ENCODE results near the gene CFD. TPM values are rescaled to one million over a fixed set of nuclear protein-coding genes. Genes with fewer than 3 reads are reported as not detected.

Gene CFD
- total and polyA plus RNA-seq, 10 of the 15 experiments (the other 5 are each of a cell fraction or from before 2014, with no cell fraction given): 0.05 to 1.1 (median 0.38) TPM; not detected in 4

DNA sequence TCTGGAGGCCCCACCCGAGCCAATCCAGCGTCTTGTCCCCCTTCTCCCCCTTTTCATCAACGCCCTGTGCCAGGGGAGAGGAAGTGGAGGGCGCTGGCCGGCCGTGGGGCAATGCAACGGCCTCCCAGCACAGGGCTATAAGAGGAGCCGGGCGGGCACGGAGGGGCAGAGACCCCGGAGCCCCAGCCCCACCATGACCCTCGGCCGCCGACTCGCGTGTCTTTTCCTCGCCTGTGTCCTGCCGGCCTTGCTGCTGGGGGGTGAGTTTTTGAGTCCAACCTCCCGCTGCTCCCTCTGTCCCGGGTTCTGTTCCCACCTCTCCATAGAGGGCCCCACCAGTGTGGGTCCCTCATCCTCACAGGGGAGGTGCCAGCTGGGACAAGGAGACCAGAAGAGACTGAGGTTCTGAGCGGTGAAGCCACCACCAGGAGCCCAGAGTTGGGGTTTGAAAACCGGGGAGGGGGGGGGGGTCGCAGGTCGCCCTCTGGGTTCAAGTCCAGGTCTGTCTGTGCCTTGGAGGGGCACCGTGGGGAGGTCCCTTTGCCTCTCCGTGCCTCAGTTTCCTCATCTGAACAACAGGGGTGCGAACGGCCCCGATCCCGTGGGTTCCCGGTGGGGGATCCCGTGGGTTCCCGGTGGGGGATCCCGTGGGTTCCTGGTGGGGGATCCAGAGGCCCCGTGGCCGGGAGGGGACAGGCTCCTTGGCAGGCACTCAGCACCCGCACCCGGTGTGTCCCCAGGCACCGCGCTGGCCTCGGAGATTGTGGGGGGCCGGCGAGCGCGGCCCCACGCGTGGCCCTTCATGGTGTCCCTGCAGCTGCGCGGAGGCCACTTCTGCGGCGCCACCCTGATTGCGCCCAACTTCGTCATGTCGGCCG lies 7.1 kb upstream of the CFD start, which contains the start of gene ELANE:
Gene ELANE (plus strand): TSS at position 168 of the 878 bp plus-strand sequence. CDS start 26 bp downstream, at position 194.
- no peak within 1 kb of the TSS for H3K4me2 ChIP-seq (ENCODE audit: control insufficient read depth, insufficient read depth)
- POLR2A ChIA-PET: no interaction called here

DNA sequence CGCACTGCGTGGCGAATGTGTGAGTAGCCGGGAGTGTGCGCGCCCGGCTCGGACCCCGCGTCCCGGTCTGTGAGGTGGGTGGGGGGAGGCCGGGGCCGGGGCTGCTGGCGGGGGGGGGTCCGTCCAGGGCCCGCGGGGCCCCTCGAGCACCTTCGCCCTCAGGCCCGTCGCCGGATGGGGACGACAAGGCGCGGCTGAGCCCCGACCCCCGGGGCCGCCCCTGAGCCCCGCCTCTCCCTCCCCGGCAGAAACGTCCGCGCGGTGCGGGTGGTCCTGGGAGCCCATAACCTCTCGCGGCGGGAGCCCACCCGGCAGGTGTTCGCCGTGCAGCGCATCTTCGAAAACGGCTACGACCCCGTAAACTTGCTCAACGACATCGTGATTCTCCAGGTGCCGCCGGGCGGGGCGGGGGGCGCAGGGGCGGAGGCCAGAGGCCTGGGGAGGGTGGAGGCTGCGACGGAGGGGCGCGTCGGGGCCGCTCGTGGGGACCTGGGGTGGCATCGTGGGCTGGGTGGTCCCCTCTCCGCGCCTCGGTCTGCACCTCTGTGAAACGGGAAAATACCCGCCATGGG lies 6.4 kb upstream of the CFD start:
- CTCF ChIA-PET: no interaction called here
- Histone ChIP-seq H3K9ac (ENCODE audit: control insufficient read depth, insufficient read depth, low read length) (no peak overlapping the region), H3K4me2 (ENCODE audit: control insufficient read depth, insufficient read depth) (no peak overlapping the region), H3K79me2 (ENCODE audit: control insufficient read depth, insufficient read depth, low read length) (no peaks in the 10 kb centered on the region), H3K27ac (ENCODE audit: control insufficient read depth, insufficient read depth) (no peak overlapping the region), H3K9me3 (replicated peaks; ENCODE audit: control insufficient read depth, insufficient read depth, low read length) (no peaks in the 10 kb centered on the region), H4K20me1 (ENCODE audit: control insufficient read depth, insufficient read depth) (no peaks in the 10 kb centered on the region), H3K27me3 (replicated peaks in 1 of 2; ENCODE audit: control insufficient read depth in 2 of 2, insufficient read depth in 2 of 2, low read length in 1 of 2) (no peaks in the 10 kb centered on the region), H3K36me3 (ENCODE audit: control insufficient read depth in 2 of 2, insufficient read depth in 2 of 2, low read length in 1 of 2) (no peaks in the 10 kb centered on the region), H3K4me1 (ENCODE audit: control insufficient read depth, insufficient read depth, low read length) (no peaks in the 10 kb centered on the region), H3K4me3 (no peak overlapping the region), H2AFZ (ENCODE audit: control insufficient read depth, low read depth, low read length) (no peak overlapping the region)
- ATAC-seq: no peak
- RAD21 ChIA-PET (ENCODE audit: unreplicated experiment): no interaction called here
- no peak for FAIRE-seq
- BruUV-seq (replicated peaks): no TSS peak
- in situ Hi-C loops (cut with MboI) (no loop called here), intact Hi-C loops (cut with micrococcal nuclease; ENCODE audit: unreplicated experiment) (no loop called here)
- SMC1A ChIA-PET (ENCODE audit: uncharacterized antibody, unreplicated experiment): no interaction called here
- no peak for DNase-seq (ENCODE audit: low read depth, low spot score)
- WGBS (ENCODE audit: insufficient coverage, insufficient replicate concordance, low lambda C conversion rate, missing lambda C conversion rate): 69% methylated on average over 16 of the region's 67 CpGs
- POLR2A ChIA-PET: no interaction called here
- TF ChIP-seq PAX5 (IDR thresholded peaks at IDR 0.05; ENCODE audit: borderline replicate concordance, low read depth, low read length): no peak
- TF ChIP-seq MTA2 (IDR thresholded peaks at IDR 0.05; ENCODE audit: low read depth): no peak
- TF ChIP-seq ZZZ3 (IDR thresholded peaks at IDR 0.05; ENCODE audit: control insufficient read depth, insufficient read length, low read depth): no peak
- TF ChIP-seq, protein P1, sequence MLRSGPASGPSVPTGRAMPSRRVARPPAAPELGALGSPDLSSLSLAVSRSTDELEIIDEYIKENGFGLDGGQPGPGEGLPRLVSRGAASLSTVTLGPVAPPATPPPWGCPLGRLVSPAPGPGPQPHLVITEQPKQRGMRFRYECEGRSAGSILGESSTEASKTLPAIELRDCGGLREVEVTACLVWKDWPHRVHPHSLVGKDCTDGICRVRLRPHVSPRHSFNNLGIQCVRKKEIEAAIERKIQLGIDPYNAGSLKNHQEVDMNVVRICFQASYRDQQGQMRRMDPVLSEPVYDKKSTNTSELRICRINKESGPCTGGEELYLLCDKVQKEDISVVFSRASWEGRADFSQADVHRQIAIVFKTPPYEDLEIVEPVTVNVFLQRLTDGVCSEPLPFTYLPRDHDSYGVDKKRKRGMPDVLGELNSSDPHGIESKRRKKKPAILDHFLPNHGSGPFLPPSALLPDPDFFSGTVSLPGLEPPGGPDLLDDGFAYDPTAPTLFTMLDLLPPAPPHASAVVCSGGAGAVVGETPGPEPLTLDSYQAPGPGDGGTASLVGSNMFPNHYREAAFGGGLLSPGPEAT (IDR thresholded peaks at IDR 0.05; ENCODE audit: low read depth): no peak
- TF ChIP-seq SIN3A (IDR thresholded peaks at IDR 0.05; ENCODE audit: low read depth, low read length): no peak
- TF ChIP-seq YBX1 (IDR thresholded peaks at IDR 0.05): no peak
- TF ChIP-seq KLF5 (IDR thresholded peaks at IDR 0.05; ENCODE audit: partially characterized antibody): no peak
- no peak for TF ChIP-seq RB1 (IDR thresholded peaks at IDR 0.05; ENCODE audit: borderline replicate concordance)
- no peak for TF ChIP-seq TBL1XR1 (IDR thresholded peaks at IDR 0.05; ENCODE audit: low read depth, low read length)
- no peak for TF ChIP-seq NR2C1 (IDR thresholded peaks at IDR 0.05)

More for the DNA sequence above, 7.1 kb upstream of the CFD start, which contains the start of gene ELANE:
- no peaks in the 10 kb centered on the region for H3K27me3 ChIP-seq (replicated peaks in 1 of 2; ENCODE audit: control insufficient read depth in 2 of 2, insufficient read depth in 2 of 2, low read length in 1 of 2)
- SMC1A ChIA-PET (ENCODE audit: uncharacterized antibody, unreplicated experiment): no interaction called here
- RAD21 ChIA-PET (ENCODE audit: unreplicated experiment): no interaction called here
- no peak within 1 kb of the TSS for H3K4me3 ChIP-seq
- H4K20me1 ChIP-seq (ENCODE audit: control insufficient read depth, insufficient read depth): no peaks in the 10 kb centered on the region
- FAIRE-seq (no peak), DNase-seq (ENCODE audit: low read depth, low spot score) (no peak), ATAC-seq (no peak)
- BruUV-seq (replicated peaks): no TSS peak
- H3K27ac ChIP-seq (ENCODE audit: control insufficient read depth, insufficient read depth): no peak within 1 kb of the TSS
- no peaks in the 10 kb centered on the region for H3K4me1 ChIP-seq (ENCODE audit: control insufficient read depth, insufficient read depth, low read length)
- intact Hi-C loops (cut with micrococcal nuclease; ENCODE audit: unreplicated experiment): no loop called here
- CTCF ChIA-PET: no interaction called here
- WGBS (ENCODE audit: insufficient coverage, insufficient replicate concordance, low lambda C conversion rate, missing lambda C conversion rate): 56% methylated on average over 51 of the region's 55 CpGs
- H3K9me3 ChIP-seq (replicated peaks; ENCODE audit: control insufficient read depth, insufficient read depth, low read length): no peaks in the 10 kb centered on the region
- H3K36me3 ChIP-seq (ENCODE audit: control insufficient read depth in 2 of 2, insufficient read depth in 2 of 2, low read length in 1 of 2): no peaks in the 10 kb centered on the region
- in situ Hi-C loops (cut with MboI): no loop called here
- no peak within 1 kb of the TSS for H2AFZ ChIP-seq (ENCODE audit: control insufficient read depth, low read depth, low read length)
- H3K79me2 ChIP-seq (ENCODE audit: control insufficient read depth, insufficient read depth, low read length): no peaks in the 10 kb centered on the region
- no peak for TF ChIP-seq NR2C2 (IDR thresholded peaks at IDR 0.05; ENCODE audit: borderline replicate concordance, control insufficient read depth, insufficient read length, low read depth)
- no peak for TF ChIP-seq POU2F2 (IDR thresholded peaks at IDR 0.05; ENCODE audit: borderline replicate concordance, low read depth, low read length)
- TF ChIP-seq NBN (IDR thresholded peaks at IDR 0.05): no peak
- TF ChIP-seq MTA3 (IDR thresholded peaks at IDR 0.05; ENCODE audit: borderline replicate concordance, low read length): no peak
- no peak within 1 kb of the TSS for H3K9ac ChIP-seq (ENCODE audit: control insufficient read depth, insufficient read depth, low read length)
